Adrenal gland (tissue), 5 donors: ENCODE results near the gene PGR.

ENCODE experiments used
- CTCF ChIP-seq, 6 experiments: fragments of 450-650 bp in 4 of 6; fragments of 200-600 bp in 2 of 6; sonication (generic) in 1 of 6; IDR thresholded peaks; 1 replicate in 5 of 6; 2 replicates in 1 of 6; pipeline versions ENCODE4 v1.5.1 to v1.8.0; 2016 to 2021; ENCODE audit warnings: antibody characterized with exemption in 6 of 6, mild to moderate bottlenecking in 2 of 6, moderate library complexity in 1 of 6
- POLR2A ChIP-seq, 2 donors: fragments of 450-650 bp; IDR thresholded peaks; one replicate each; pipeline ENCODE4 v1.6.1; 2017; ENCODE audit warnings: antibody characterized with exemption in 2 of 2, mild to moderate bottlenecking in 2 of 2, moderate library complexity in 1 of 2
- donor health status: DM: no; HTN: no; CAD: no.

GRCh38 chr11:101049813-101050212, 79.8 kb downstream of the PGR start:
- TF ChIP-seq CTCF (IDR thresholded peaks at IDR 0.05) (no peak), POLR2A (IDR thresholded peaks at IDR 0.05) (no peak)
